Measurements from ENCODE around the gene TTC34.

The TTC34 gene

DNA sequence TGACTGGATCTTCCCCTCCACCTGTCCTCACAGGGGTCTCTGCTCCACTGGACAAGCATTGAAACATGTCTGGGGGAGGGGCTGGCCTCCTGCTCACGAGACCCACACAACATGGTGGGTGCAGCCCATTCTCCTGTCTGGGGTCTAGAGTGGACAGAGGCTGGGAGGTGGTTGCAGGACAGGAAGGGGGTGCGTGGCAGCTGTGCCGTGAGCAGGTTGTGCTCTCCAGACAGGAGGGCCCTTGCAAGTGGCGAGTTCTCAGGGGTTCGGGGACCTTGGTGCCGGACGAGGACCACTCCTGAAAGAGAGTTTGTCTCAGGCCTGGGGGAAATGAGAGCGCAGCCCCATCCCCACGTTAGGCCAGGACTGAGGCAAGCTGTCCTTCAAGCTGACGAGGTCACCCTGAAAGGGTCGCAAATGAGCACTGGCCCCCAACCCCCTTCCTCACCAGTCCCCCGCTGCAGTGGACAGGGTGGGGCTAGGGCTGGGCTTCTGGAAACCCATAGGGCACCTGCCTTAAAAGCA lies 21.2 kb upstream of the TTC34 start:
- no peak for TF ChIP-seq ZFX (IDR thresholded peaks at IDR 0.05; ENCODE audit: borderline replicate concordance)
- TF ChIP-seq, protein P1, sequence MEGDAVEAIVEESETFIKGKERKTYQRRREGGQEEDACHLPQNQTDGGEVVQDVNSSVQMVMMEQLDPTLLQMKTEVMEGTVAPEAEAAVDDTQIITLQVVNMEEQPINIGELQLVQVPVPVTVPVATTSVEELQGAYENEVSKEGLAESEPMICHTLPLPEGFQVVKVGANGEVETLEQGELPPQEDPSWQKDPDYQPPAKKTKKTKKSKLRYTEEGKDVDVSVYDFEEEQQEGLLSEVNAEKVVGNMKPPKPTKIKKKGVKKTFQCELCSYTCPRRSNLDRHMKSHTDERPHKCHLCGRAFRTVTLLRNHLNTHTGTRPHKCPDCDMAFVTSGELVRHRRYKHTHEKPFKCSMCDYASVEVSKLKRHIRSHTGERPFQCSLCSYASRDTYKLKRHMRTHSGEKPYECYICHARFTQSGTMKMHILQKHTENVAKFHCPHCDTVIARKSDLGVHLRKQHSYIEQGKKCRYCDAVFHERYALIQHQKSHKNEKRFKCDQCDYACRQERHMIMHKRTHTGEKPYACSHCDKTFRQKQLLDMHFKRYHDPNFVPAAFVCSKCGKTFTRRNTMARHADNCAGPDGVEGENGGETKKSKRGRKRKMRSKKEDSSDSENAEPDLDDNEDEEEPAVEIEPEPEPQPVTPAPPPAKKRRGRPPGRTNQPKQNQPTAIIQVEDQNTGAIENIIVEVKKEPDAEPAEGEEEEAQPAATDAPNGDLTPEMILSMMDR (IDR thresholded peaks at IDR 0.05) = no peak
- no peak overlapping the region for H3K27ac ChIP-seq

DNA sequence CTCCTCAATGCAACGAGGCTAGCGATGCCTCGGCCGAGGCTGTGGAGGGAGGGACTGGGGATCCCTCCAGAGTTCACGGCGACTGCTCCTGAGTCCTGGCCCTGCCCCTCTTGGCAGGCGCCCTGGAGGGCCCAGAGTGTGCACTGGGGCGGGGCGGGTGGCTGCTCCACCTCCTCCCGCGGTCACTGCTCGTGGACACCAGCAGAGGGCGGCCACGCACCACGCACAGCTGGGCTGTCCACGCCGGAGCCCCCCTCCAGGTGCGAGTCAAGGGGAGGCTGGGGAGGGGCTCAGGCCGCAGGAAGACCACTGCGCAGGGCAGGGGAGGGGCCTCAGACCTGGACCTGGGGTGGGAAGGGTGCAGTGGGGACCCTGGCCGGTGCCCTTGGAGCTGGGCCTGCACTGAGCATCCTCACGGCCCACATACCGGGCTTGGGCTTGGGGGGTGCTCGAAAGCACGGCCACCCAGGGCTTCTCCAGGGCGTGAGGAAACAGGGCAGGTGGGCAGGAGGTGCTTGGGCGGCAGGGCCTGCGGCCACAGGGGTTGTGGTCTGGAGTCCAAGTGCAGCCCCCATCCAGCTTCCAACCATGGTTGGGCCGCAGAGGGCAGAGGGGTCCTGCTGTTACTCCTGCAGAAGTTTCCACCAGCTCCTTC lies 20.6 kb upstream of the TTC34 start:
- H3K27ac ChIP-seq = no peak overlapping the region
- TF ChIP-seq, protein P1 (IDR thresholded peaks at IDR 0.05) = peak; percentile 82
- TF ChIP-seq ZFX (IDR thresholded peaks at IDR 0.05; ENCODE audit: borderline replicate concordance) = no peak

DNA sequence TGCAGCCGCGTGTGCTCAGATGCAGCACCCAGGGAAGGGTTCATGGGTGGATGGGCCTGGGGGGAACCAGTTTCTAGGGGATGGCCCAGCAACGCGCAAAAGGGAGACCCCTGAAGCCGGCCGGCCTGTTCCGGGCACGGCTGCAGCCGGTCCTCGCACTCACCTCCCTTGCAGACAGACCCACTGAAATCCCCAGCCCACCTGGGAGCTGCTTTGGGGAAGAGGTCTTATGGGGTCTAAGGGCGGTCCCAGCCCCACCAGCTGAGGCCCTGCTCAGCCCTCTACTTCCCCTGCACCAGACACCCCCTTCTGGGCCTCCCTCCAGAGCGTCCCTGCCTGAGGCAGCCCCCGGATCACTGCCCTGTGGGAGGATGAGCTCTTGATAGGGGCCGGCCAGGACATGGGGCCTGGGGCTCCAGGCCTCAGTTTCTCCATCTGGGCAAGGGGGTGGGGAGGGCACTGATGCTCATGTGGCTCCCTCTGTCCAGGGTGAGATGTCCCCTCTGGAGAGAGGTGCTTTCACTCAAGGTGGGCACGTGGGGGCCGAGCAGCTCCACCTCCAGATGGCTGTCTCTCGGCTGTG lies 20.0 kb upstream of the TTC34 start:
- TF ChIP-seq, protein P1 (IDR thresholded peaks at IDR 0.05) = no peak
- no peak for TF ChIP-seq ZFX (IDR thresholded peaks at IDR 0.05; ENCODE audit: borderline replicate concordance)
- no peak overlapping the region for H3K27ac ChIP-seq

GRCh38 chr1:2820731-2821372 lies 19.4 kb upstream of the TTC34 start:
- no peak overlapping the region for H3K27ac ChIP-seq
- TF ChIP-seq, protein P1 (IDR thresholded peaks at IDR 0.05) = no peak
- no peak for TF ChIP-seq ZFX (IDR thresholded peaks at IDR 0.05; ENCODE audit: borderline replicate concordance)

DNA sequence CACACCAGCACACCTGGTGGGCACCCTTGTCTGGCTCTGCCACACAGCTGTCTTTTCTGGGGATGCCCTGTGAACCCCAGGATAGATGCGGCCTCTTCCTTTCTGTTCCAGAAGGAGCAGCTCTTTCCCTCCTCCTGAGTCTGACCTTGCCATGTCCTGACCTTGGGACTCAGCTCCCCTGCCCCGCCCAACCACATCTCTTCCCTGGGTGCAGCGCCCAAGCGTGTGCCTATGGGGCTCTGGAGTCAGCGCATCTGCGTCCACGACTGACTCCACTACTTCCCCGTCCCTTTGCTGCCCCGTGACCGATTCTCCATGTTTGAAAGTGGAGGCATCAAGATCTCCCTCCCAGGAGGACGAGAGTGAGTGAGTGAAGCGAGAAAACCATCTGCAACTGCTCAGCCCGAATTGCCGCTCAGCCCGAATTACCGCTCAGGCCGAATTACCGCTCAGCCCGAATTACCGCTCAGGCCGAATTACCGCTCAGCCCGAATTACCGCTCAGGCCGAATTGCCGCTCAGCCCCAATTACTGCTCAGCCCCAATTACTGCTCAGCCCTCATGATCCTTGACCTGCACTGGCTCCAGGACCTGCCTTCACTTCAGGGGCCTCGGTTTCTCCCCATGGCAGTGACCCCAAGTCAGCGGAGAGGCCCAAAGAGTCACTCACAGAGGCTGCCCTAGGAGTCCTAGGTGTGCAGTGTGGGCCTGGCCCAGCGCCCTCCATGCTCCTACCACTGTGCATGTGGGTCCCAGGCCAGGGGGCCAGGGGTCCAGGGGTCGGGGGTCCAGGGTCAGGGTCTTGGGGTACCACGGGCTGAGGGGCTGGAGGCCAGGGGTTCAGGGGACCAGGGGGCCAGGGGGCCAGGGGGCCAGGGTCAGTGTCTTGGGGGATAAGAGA lies 18.6 kb upstream of the TTC34 start:
- no peak for TF ChIP-seq ZFX (IDR thresholded peaks at IDR 0.05; ENCODE audit: borderline replicate concordance)
- TF ChIP-seq, protein P1 (IDR thresholded peaks at IDR 0.05) = no peak
- H3K27ac ChIP-seq = no peak overlapping the region

- no peak overlapping the region for H3K27ac ChIP-seq
- TF ChIP-seq, protein P1 (IDR thresholded peaks at IDR 0.05) = no peak
Measured at GRCh38 chr1:2819429-2819828, 17.9 kb upstream of the TTC34 start.
